Skin epidermis (tissue), 12 donors: ENCODE data around the gene CSK.

Source experiments
- H3K27ac ChIP-seq, 21 experiments: fragments of 200-600 bp; sonication (generic) in 11 of 21; one replicate each; pipeline ENCODE4 v1.5.0; 2020; ENCODE audit warnings: mild to moderate bottlenecking in 3 of 21, inconsistent platforms in 2 of 21, moderate library complexity in 2 of 21
- H3K4me3 ChIP-seq, 7 experiments: fragments of 200-600 bp; sonication (generic) in 2 of 7; one replicate each; pipeline ENCODE4 v1.5.0; 2020; ENCODE audit warnings: inconsistent platforms in 2 of 7, mild to moderate bottlenecking in 2 of 7, moderate library complexity in 1 of 7

CSK gene

DNA sequence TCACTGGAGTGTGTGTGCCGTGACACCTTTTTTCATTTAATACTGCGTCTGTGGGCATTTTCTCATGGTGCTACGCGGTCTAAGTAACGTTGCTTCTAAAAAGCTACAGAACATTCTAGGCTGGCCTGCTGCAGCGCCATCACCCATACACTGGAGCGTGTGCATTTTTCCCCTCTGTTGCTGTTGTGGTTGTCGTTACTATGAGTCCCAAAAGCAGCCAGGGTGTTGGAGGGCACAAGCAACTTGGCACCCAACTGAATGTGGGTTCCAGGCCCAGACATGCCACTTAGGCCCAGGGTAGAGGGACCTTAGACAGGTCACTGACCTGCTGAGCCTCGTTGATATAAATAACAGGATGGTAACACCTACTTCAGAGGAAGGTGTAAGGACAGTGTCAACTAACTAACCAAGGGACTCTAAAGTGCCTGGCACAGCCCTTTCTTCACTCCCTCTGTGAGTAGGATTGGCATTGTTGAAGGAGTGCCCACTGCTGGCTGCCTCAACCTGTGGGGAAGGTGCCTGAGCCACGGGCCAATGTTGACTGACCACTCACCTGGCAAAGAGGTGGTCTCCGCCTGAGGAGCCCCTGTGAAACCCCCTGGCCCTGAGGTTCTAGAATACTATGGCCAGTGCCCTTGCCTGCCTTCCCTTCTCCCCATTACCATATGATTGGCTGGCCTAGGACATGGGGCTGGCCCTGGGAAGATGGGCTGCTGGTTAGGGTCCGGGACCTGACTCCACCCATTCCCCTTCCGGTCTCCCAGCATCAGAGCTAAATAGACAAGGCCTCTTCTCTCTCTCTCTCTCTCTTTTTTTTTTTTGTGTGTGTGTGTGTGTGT is 3.5 kb downstream of the CSK start:
- Histone ChIP-seq H3K27ac (peak overlapping the region in 20 of 21 experiments; percentile 47 to 100 (median 91)), H3K4me3 (peak overlapping the region in 3 of 7 experiments; percentile 11 to 89 (median 72))

DNA sequence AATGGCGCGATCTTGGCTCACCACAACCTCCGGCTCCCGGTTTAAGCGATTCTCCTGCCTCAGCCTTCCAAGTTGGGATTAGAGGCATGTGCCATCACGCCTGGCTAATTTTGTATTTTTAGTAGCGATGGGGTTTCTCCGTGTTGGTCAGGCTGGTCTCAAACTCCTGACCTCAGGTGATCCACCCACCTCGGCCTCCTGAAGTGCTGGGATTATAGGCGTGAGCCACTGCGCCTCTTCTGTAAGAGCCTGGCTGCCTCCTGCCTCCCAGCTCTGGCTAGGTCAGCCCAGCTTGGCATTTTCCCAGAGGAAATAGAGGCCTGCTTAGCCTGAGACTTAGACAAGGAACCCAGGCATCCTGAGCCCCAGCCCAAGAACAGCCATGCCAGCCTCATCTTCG is 4.2 kb downstream of the CSK start:
- Histone ChIP-seq H3K4me3 (peak overlapping the region in 2 of 7 experiments; percentile 5 to 11), H3K27ac (peak overlapping the region; percentile 52 to 100 (median 91))

DNA sequence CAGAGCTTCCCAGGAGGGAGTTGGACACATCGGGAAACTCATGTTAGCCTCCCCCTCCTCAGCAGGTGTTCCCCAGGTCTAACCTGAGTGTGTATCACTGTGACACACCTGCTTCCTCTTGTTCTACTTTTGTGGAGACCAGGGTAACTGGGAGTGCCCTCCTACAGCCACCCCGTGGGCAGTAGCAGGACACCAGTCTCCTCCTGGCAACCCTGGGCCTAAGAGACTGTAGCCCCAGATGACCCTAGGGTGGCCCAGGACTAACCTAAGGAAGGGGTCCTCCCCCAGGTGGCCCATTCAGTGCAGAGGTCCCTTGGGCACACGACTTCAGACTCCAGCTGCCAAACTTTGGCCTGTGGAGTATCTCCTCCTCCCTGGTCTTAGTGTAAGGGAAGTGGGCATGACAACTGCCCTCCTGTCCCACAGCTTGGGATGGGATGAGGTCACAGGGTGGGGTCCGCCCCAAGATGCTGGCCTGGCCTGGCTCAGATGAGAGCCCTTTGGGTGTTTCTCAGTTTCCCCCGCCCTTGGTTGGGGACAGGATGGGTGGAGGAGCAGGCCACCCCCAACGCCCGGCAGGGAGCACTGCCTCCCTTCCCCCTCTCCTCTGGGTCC is 4.8 kb downstream of the CSK start:
- Histone ChIP-seq H3K4me3 (peak overlapping the region in 3 of 7 experiments; percentile 5 to 21 (median 9)), H3K27ac (peak overlapping the region; percentile 52 to 100 (median 91))

DNA sequence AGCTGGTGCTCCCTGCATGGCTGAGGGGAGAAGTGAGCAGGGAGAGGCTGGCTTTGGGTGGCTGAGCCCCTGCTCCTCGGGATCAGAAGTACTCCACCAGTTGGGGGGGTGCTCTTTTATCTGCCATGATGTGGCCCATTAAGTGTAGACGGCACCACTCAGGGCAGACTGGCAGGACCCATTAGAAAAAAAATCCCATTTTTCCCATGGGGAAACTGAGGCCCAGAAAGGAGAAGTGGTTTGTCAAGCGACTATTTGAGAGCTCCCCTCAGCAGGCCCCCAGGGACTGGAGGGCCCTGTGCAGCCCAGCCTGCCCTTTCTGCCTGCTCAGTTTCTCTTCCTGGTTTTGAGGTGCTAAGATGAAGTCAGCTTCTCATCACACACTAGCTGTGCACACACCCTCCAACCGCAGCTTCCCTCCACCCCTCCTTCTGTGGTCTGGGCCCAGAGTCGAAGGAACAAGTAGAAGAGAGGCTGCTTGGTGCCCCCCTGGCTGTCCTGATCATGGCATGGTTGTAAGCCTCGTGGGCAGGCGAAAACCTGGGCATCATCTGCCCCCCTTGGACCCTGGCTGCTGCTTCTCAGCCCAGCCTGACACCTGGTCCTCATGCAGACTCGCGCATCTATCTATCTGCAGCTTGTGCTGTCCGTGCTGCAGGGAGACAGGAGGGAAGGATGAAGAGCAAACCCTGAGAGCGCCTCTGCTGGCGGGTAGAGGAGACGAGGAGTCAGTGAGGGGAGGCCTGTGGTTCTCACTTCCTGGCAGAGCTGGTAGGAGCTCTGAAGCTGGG is 5.6 kb downstream of the CSK start:
- peak overlapping the region in 20 of 21 experiments; percentile 75 to 100 (median 91) for H3K27ac ChIP-seq
- H3K4me3 ChIP-seq = peak overlapping the region in 5 of 7 experiments; percentile 5 to 21 (median 9)

DNA sequence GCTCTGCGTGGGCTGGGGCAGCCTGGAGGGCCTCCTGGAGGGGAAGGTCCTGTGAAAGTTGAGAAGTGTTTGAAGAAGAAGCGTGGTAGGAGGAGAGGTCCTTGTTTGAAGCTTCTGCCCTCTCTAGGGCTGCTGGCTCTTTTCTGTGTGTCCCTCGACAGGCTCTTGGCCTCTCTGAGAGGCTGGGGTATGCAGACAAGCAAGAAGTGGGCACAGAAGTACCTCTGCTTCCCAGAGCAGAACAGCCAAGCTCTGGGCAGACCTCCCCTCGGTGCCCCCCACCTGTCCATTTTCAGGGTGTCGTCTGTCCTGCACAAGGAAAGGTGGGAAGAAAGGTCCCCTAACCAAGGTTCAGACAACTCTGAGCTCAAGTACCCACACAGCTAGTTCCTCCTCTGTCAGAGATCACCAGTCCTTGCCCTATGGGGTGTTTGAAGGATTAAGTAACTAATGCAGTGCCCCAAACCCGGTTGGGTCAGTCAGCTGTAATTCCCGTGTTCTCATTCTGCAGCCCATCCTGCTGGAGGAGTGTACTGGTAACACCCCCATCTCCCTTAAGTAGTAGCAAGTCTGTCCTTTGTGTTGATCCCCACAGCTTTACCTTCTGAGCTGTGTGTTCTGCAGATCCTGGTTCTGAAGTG is 6.3 kb downstream of the CSK start:
- peak overlapping the region in 20 of 21 experiments; percentile 51 to 100 (median 91) for H3K27ac ChIP-seq
- H3K4me3 ChIP-seq = peak overlapping the region in 4 of 7 experiments; percentile 3 to 40 (median 20)

DNA sequence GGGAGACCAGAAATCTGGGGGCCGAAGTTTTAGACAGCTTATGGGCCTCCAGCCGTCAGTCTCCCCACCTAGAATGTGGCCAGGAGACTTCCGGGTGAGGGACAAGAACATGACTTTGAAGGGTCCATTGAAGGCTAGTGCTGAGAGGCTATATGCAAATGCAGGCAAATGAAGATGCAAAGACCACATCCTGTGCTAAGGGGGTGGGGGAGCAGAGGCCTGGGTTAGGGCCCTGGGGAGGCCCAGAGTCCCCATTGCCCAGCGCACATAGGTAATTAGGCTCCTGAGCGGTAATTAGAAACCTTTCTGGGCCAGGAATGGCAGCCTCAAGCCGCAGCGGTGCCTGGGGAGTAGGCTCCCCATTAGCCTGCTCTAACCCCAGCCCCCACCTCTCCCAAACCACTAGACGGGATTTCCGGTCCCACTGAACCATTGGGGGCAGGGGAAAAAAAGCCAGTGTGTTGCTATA is 6.8 kb downstream of the CSK start:
- peak overlapping the region; percentile 3 to 40 (median 18) for H3K4me3 ChIP-seq

DNA sequence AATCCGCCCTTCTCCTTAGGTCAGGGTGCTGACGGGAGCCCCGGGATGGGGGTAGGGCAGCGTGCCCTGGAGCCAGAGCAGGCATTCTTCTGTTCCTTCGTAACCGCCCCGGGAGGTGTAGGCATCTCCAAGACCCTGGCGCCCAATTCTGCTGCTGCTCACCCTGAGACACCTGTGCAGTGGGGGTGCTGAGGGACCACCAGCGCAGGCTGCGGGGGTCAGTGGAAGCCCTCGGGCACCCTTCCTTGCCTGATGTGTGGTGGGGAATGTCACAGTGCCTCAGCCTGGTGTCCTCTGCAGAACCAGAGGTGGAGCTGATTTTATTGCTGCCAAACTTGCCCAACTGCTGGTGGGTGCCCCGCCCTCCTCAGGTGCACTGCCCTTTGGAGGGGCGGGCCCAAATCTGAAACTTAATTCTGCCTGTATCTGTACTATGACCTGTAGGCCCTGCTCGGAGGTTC is 7.3 kb downstream of the CSK start:
- peak overlapping the region; percentile 3 to 40 (median 18) for H3K4me3 ChIP-seq

More for the DNA sequence above, 6.8 kb downstream of the CSK start:
- H3K27ac ChIP-seq = peak overlapping the region in 20 of 21 experiments; percentile 51 to 100 (median 91)

DNA sequence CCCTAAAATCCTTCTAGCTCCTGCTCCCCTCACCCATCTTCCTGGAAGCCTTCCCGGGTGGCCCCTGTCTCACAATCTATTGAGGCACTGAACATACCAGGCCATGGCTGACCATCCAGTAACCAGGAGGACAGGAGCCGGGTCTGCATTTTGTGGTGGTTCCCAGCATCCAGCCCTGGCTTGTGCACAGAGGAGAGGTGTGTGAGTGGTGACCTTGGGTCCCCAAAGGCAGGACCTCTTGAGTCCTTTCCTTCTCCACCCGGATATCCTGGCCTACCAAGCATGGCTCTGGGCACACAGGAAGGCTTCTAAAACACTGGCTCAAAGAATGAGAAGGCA is 7.8 kb downstream of the CSK start:
- peak overlapping the region in 20 of 21 experiments; percentile 55 to 100 (median 91) for H3K27ac ChIP-seq
- peak overlapping the region in 5 of 7 experiments; percentile 3 to 40 (median 21) for H3K4me3 ChIP-seq

More for the DNA sequence above, 7.3 kb downstream of the CSK start:
- peak overlapping the region in 20 of 21 experiments; percentile 51 to 100 (median 91) for H3K27ac ChIP-seq

DNA sequence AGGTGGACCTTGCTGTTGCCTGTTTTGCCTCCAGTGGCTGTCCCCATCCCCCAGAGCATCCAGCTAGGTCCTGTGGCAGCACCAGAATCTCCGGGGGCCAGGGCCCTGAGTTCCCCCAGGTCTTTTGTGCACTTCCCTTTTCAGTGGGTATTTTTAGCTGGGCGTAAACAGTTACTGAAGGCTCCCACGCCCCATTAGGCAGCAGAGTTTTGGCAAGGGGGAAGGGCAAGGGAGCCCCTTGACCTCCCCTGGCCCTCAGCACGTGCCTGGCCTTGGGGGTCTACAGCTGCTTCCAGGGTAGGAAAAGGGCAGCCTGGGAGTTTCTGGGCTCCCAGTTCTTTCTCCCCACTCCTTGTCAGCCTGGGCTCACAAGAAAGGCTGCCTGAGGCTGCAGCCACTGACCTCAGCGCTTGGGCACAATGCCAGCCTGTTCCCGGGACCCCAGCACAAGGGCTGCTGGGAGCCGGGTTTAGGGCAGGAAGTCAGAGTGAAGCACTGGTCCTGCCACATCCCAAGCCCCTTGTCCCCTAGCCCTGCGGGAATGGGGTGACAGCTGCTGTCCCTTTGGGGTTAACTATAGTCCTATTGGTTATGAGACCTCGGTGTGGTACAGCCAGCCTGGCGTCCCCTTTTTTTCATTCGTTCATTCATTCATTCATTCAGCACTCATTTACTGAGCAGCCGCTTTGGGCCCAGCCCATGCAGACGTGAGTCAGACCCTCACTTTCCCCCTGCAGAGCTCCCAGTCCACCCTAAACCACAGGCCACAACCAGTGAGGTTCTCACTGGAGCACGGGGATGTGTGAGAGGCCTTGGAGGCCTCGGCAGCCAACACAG is 8.4 kb downstream of the CSK start:
- H3K27ac ChIP-seq = peak overlapping the region in 20 of 21 experiments; percentile 55 to 100 (median 91)

DNA sequence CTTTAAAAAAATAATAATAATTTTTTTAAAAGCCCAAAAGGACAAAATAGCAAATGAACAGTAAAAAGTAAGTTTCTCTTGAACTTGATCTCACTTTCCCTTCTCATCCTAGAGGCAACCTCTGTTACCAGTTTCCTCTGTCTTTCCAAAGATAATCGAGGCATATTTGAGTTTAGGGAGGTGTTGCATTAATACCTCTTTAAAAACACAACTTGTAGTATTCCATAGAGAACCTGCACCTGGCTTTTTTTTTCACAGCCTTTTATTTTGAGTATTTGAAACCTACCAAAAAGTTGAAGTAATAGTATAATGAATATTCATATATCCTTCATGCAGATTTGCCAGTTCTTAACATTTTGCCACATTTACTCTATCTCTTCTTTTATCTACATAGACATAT is 9.1 kb downstream of the CSK start:
- Histone ChIP-seq H3K27ac (peak overlapping the region in 17 of 21 experiments; percentile 55 to 100 (median 92)), H3K4me3 (no peak overlapping the region)

More for the DNA sequence above, 8.4 kb downstream of the CSK start:
- H3K4me3 ChIP-seq = peak overlapping the region in 2 of 7 experiments; percentile 23 to 40

DNA sequence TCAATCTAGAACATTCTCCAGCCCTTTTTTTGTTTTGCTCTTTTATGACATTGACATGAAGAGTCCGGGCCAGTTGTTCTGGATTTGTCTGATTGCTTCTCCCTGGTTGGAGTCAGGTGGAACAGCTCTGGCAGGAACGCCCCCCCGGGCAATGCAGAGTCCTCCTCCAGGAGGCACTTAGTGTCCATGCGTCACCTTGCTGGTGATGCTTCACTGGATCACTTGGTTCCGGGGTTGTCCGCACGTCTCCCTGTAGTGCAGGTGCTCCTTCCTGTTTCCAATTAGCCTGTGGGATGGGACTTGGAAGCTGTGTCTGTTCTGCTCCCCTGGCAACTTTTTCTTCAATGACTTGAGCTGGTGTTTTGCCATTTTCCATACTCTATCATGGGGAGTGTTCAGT is 9.8 kb downstream of the CSK start:
- Histone ChIP-seq H3K4me3 (no peak overlapping the region), H3K27ac (peak overlapping the region in 12 of 21 experiments; percentile 9 to 100 (median 92))

DNA sequence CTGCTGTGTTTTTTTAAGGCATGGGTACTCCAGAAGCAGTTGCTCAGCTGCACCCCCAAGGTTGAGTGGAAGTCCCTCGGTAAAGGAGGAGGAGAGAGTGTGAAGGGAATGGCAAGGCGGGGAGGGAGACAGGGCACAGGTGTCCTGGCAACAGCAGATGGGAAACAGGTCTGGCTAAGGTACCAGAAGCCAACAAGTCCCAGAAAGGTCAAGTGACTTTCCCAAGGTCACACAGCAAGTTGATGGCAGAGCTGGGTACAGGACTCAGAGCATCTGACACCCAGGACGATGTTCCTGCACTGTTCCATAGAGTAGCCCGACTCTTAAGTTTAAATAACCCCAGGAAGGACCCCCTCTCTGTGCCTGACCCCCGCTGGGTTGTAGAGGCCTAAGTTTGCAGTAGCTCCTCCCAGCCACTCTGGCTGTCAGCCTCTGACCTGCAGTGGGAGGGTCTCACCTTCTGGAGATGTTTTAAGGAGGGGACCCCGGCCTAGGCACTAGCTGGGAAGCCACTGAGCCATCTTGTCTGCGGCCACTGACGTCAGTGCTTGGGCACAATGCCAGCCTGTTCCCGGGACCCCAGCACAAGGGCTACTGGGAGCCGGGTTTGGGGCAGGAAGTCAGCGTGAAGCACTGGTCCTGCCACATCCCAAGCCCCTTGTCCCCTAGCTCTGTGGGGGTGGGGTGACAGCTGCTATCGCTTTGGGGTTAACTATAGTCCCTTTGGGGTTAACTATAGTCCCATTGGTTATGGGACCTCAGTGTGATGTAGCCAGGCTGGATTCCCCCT is 10.5 kb downstream of the CSK start:
- Histone ChIP-seq H3K27ac (peak overlapping the region in 17 of 21 experiments; percentile 2 to 100 (median 63)), H3K4me3 (no peak overlapping the region)

DNA sequence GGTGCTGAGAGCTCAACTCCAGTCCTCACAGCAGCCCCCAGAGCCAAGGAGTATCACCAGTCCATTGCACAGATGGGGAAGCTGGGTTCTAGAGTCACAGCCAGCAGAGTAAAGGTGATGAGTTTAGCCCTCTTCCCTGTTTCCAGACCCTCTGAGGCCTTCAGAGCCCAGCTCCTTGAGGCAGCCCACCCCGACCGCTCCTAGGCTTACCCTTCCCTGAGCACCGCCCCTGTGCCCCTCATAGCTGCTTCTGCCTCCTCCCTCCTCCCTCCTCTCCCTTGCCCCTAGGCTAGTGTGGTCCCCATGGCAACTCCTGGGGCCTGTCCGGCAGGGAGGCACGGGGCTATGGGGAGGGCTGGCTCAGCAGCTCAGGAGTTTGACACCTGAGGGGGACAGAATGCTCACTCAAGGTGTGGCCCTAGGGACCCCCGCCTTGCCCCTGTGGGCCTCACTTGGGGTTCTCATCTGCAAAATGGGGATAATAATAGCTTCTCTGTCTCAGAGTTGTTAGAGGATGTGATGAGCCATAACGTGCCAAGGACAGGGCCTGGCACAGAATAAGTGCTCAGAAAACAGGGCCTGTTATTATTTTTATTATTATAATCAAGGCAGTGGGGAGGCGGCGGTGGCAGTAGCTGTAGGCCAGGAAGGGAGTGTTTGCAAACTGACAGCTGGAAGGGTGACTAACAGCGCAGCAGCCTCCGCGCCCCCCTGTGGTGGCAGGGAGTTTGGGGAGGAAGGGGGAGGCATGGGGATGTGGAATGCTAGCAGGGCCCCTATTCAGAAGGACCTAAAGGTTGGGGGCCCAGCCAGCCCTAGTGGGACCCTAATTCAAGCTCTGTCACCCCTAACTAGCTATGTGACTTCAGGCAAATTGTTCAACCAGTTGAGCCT is 11.5 kb downstream of the CSK start:
- Histone ChIP-seq H3K27ac (peak overlapping the region in 19 of 21 experiments; percentile 2 to 100 (median 55)), H3K4me3 (no peak overlapping the region)

DNA sequence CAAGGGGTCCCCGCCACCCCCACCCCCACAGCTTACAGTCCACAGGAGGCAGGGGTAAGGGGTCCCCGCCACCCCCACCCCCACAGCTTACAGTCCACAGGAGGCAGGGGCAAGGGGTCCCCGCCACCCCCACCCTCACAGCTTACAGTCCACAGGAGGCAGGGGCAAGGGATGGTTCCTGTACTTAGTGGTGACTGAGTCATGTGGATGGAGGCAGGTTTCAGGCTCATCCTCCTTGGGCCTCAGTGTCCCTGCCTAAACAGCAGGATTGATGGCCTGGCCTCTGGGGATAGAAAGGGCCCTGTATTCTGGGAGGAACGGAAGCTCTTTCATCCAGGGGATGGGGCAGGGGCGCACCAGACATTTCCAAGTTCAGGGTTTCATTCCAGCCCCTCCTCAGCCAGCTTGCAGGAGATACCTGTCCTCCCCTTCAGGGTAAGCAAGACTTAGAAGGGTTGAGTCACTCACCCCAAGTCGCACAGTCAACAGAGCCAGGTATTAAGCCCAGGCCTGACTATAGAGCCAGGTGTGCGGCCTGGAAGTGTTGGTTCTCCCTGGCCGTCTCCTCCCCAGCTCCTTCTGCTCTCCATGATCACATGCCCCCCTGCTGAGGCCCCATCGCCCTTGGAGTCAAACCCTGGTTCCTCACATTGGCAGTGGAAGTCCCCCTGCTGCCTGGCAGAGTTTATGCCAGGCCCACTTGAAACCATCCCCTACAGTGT is 12.5 kb downstream of the CSK start:
- no peak overlapping the region for H3K4me3 ChIP-seq
- peak overlapping the region in 13 of 21 experiments; percentile 1 to 100 (median 47) for H3K27ac ChIP-seq

DNA sequence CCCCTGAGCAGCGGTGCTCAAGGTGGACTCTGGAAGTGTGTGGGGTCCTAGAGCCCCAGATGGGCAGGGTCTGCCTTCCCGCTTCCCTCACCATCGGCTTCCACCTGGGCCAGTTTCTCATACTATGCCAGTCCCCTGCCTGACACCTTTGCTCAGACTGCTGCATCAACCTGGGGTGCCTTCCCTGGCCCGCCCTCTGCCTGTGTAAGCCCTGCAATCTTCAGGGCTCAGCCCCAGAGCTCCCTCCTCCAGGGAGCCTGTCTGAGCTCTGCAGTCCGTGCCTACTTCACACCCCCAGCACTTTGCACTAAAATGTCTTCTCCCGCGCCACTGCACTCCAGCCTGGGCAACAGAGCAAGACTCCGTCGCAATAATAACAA is 13.1 kb downstream of the CSK start:
- Histone ChIP-seq H3K27ac (peak overlapping the region in 12 of 21 experiments; percentile 1 to 100 (median 47)), H3K4me3 (no peak overlapping the region)
